Parathyroid adenoma (tissue), 2 donors: ENCODE data around the gene PDE7B.

Experiments used
- H2AFZ ChIP-seq: fragments of 300-600 bp; sonication (generic); one replicate; pipeline ENCODE4 v1.7.0; 2017; ENCODE audit warnings: antibody characterized with exemption, mild to moderate bottlenecking
- H3K27ac ChIP-seq: fragments of 300-600 bp; sonication (generic); one replicate; pipeline ENCODE4 v1.7.0; 2017
- H3K27me3 ChIP-seq: fragments of 300-600 bp; sonication (generic); one replicate; pipeline ENCODE4 v1.7.0; 2017; ENCODE audit warnings: low read length; ENCODE audit not compliant: control insufficient read depth, insufficient read depth
- H3K36me3 ChIP-seq: fragments of 300-600 bp; sonication (generic); one replicate; pipeline ENCODE4 v1.7.0; 2017; ENCODE audit warnings: low read length; ENCODE audit not compliant: control insufficient read depth, insufficient read depth
- H3K4me1 ChIP-seq: fragments of 300-600 bp; sonication (generic); one replicate; pipeline ENCODE4 v1.7.0; 2017; ENCODE audit warnings: control low read depth
- H3K4me2 ChIP-seq: fragments of 300-600 bp; sonication (generic); one replicate; pipeline ENCODE4 v1.7.0; 2017; ENCODE audit warnings: low read length
- H3K4me3 ChIP-seq: fragments of 300-600 bp; sonication (generic); one replicate; pipeline ENCODE4 v1.7.0; 2017; ENCODE audit warnings: low read depth, low read length
- H3K79me2 ChIP-seq: fragments of 300-600 bp; sonication (generic); one replicate; pipeline ENCODE4 v1.7.0; 2017; ENCODE audit warnings: control low read depth
- H3K9ac ChIP-seq: fragments of 300-600 bp; sonication (generic); one replicate; pipeline ENCODE4 v1.7.0; 2017; ENCODE audit warnings: mild to moderate bottlenecking
- H3K9me3 ChIP-seq: fragments of 300-600 bp; sonication (generic); one replicate; pipeline ENCODE4 v1.7.0; 2017; ENCODE audit warnings: low read length; ENCODE audit not compliant: control insufficient read depth
- CTCF ChIP-seq: fragments of 300-600 bp; sonication (generic); IDR thresholded peaks from one replicate; pipeline ENCODE4 v1.7.0; 2017; ENCODE audit warnings: antibody characterized with exemption, mild to moderate bottlenecking
- donor health status: primary hyperparathyroidism.

PDE7B gene

DNA sequence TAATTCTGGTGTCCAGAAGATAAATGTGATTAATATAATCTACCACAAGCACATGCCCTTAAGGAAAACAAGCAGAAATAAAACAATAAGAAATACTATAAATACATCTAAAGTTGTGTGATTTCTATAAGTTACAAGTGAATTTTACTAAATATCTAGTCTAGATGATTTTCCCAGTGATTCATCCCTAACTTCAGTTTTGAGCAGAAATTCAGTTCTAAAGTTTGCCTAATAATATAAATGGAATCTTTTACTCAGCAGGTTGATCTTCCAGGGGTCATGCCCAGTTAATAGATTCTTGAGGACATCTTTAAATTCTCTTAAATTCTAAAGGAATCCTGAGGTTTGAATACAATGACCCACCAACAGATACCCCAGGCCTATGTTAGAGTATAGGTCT lies 37.3 kb downstream of the PDE7B start:
- no peak overlapping the region for H2AFZ ChIP-seq
- H3K4me1 ChIP-seq: no peaks in the 10 kb centered on the region
- H3K9ac ChIP-seq: no peak overlapping the region
- H3K79me2 ChIP-seq: no peaks in the 10 kb centered on the region
- H3K27ac ChIP-seq: no peak overlapping the region
- TF ChIP-seq CTCF: no peak
- no peaks in the 10 kb centered on the region for H3K27me3 ChIP-seq
- H3K9me3 ChIP-seq: no peaks in the 10 kb centered on the region
- no peak overlapping the region for H3K4me3 ChIP-seq
- H3K36me3 ChIP-seq: no peaks in the 10 kb centered on the region
- no peak overlapping the region for H3K4me2 ChIP-seq

DNA sequence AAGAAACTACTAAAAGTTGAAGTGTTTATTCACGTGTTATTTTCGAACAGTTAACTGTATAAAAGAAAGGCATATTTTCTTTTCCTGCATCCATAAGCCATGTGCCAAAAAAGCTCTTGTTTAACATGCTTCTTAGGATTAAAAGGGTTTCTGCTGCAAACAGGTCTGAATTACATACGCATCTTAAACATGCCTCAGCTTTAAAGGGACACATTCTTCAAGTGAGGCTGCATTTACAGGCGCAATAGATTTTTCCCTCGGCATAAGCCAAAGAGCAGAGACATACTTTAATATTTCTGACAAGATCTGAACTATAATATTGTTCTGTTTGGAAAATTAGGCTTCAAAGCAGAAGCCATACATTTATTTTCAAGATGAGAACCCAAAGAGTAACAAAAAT lies 39.4 kb downstream of the PDE7B start:
- no peaks in the 10 kb centered on the region for H3K36me3 ChIP-seq
- TF ChIP-seq CTCF: no peak
- H3K4me2 ChIP-seq: no peak overlapping the region
- H3K9ac ChIP-seq: no peak overlapping the region
- H3K79me2 ChIP-seq: no peaks in the 10 kb centered on the region
- H3K4me3 ChIP-seq: no peak overlapping the region
- H2AFZ ChIP-seq: no peak overlapping the region
- H3K27ac ChIP-seq: no peak overlapping the region
- H3K27me3 ChIP-seq: no peaks in the 10 kb centered on the region
- no peaks in the 10 kb centered on the region for H3K4me1 ChIP-seq
- no peaks in the 10 kb centered on the region for H3K9me3 ChIP-seq

- TF ChIP-seq CTCF: no peak
- H3K4me2 ChIP-seq: no peak overlapping the region
- H2AFZ ChIP-seq: no peak overlapping the region
- H3K79me2 ChIP-seq: no peaks in the 10 kb centered on the region
- H3K36me3 ChIP-seq: no peaks in the 10 kb centered on the region
- no peaks in the 10 kb centered on the region for H3K4me1 ChIP-seq
- no peak overlapping the region for H3K27ac ChIP-seq
- H3K9ac ChIP-seq: no peak overlapping the region
- H3K9me3 ChIP-seq: no peaks in the 10 kb centered on the region
- no peak overlapping the region for H3K4me3 ChIP-seq
- no peaks in the 10 kb centered on the region for H3K27me3 ChIP-seq
These were observed 40.2 kb downstream of the PDE7B start for GRCh38 chr6:135891710-135892109.

DNA sequence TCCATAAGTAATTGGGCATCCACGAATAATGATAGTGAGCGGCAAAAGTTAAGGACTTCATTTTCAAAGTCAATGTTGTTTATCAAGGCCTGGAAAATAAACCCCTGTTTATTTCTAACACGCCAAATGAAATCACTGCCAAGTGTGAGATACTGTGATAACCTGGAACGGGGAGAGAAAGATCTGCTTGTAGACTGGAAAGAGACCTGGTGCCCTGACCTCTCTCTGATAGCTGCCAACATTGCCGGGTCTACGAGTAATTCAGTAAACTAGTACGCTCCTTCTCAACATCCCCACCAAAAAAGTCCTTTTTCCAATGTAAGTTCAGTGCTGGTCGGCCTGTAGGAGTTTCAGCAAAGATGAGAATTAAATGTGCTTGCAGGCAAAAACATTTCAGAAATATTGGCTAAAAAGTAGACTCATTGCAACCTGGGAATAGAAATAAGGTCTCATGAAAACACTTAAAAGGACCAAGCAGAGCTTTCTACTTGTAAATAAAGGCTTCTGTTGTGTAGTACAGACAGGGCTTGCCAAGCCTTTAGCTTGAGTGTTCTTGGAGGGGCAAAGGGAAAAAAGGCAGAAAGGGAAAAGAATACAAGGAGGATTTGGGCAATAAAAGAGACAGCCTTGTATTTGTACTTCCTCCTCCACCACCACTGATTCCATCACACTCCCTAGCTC lies 43.9 kb downstream of the PDE7B start:
- H3K4me3 ChIP-seq: no peak overlapping the region
- TF ChIP-seq CTCF: no peak
- H3K36me3 ChIP-seq: no peaks in the 10 kb centered on the region
- no peak overlapping the region for H3K27ac ChIP-seq
- H3K79me2 ChIP-seq: no peaks in the 10 kb centered on the region
- no peaks in the 10 kb centered on the region for H3K27me3 ChIP-seq
- H3K9me3 ChIP-seq: no peaks in the 10 kb centered on the region
- H3K4me2 ChIP-seq: no peak overlapping the region
- H3K9ac ChIP-seq: no peak overlapping the region
- H2AFZ ChIP-seq: no peak overlapping the region
- H3K4me1 ChIP-seq: no peaks in the 10 kb centered on the region

- Histone ChIP-seq H3K9me3 (no peaks in the 10 kb centered on the region), H3K36me3 (no peaks in the 10 kb centered on the region), H3K4me3 (no peak overlapping the region), H3K4me1 (no peaks in the 10 kb centered on the region), H3K27me3 (no peaks in the 10 kb centered on the region), H2AFZ (no peak overlapping the region), H3K27ac (no peak overlapping the region), H3K79me2 (no peaks in the 10 kb centered on the region), H3K4me2 (no peak overlapping the region), H3K9ac (no peak overlapping the region)
- TF ChIP-seq CTCF: no peak
These were observed 45.6 kb downstream of the PDE7B start for GRCh38 chr6:135897087-135897486.
